SK-N-SH (cell line): ENCODE measurements around the gene PRB2. TPM values are rescaled to one million over a fixed set of nuclear protein-coding genes. Genes with fewer than 3 reads are reported as not detected.
"Not testable (repeated sequence)": the region's sequence is repeated elsewhere in the genome, so short reads cannot be mapped to it uniquely, and the experiment has no call there.

Source experiments
- CTCF ChIA-PET: fragments of 300-600, 350-600 bp; formaldehyde crosslinking; extraction: SDS; loops from one replicate; lab custom pipeline; 2021; lab: Yijun Ruan, JAX
- POLR2A ChIA-PET: fragments of 350-600 bp; sonication (Branson Sonifier 250); formaldehyde crosslinking; extraction: SDS; loops from one replicate; lab custom pipeline; 2020; ENCODE audit warnings: antibody characterized with exemption, inconsistent platforms; lab: Yijun Ruan, JAX
- DNase-seq: peaks from one replicate; pipeline ENCODE4 v3.0.0; 2012
- H2AFZ ChIP-seq: fragments of 200-600 bp; sonication (generic); 2 replicates; pipeline ENCODE4 v1.8.1; 2016; ENCODE audit warnings: antibody characterized with exemption, mild to moderate bottlenecking, low read depth
- H3F3A ChIP-seq: fragments of 200-600 bp; sonication (generic); replicated peaks from 2 replicates; pipeline ENCODE3; 2016; ENCODE audit warnings: antibody characterized with exemption, mild to moderate bottlenecking; ENCODE audit not compliant: insufficient read depth
- H3K27ac ChIP-seq, 2 experiments: fragments of 200-500 bp in 1 of 2; fragments of 200-600 bp in 1 of 2; sonication (Bioruptor generic) in 1 of 2; sonication (generic), shearing (Covaris generic) in 1 of 2; 2 replicates each; pipeline versions ENCODE4 v1.5.1 to v1.6.1; 2014 to 2016; ENCODE audit warnings: low read depth in 2 of 2, inconsistent platforms in 1 of 2, low read length in 1 of 2, mild to moderate bottlenecking in 1 of 2, mixed read lengths in 1 of 2
- H3K27me3 ChIP-seq: fragments of 200-600 bp; sonication (generic), shearing (Covaris generic); 2 replicates; pipeline ENCODE4 v1.6.1; 2016; ENCODE audit warnings: mixed run types; ENCODE audit not compliant: insufficient read depth
- H3K36me3 ChIP-seq, 2 experiments: fragments of 200-500 bp in 1 of 2; fragments of 200-600 bp in 1 of 2; sonication (Bioruptor generic) in 1 of 2; sonication (generic) in 1 of 2; replicated peaks in 1 of 2; 2 replicates each; pipeline versions ENCODE3 to v1.5.1; 2014 to 2016; ENCODE audit warnings: low read length in 1 of 2, mild to moderate bottlenecking in 1 of 2; ENCODE audit not compliant: insufficient read depth in 2 of 2, control insufficient read depth in 1 of 2
- H3K4me1 ChIP-seq, 2 experiments: fragments of 200-500 bp in 1 of 2; fragments of 200-600 bp in 1 of 2; sonication (Bioruptor generic) in 1 of 2; sonication (generic), shearing (Covaris generic) in 1 of 2; 2 replicates each; pipeline versions ENCODE4 v1.5.1 to v1.6.1; 2014 to 2016; ENCODE audit warnings: low read depth in 1 of 2, low read length in 1 of 2, mixed run types in 1 of 2; ENCODE audit not compliant: insufficient read depth in 2 of 2, control insufficient read depth in 1 of 2
- H3K4me2 ChIP-seq: fragments of 200-600 bp; sonication (generic), shearing (Covaris generic); 2 replicates; pipeline ENCODE4 v1.6.1; 2017; ENCODE audit warnings: mixed run types
- H3K4me3 ChIP-seq, 2 experiments: fragments of 200-500 bp in 1 of 2; fragments of 200-600 bp in 1 of 2; sonication (Bioruptor generic) in 1 of 2; sonication (generic), shearing (Covaris generic) in 1 of 2; 2 replicates each; pipeline versions ENCODE4 v1.5.1 to v1.8.1; 2014 to 2016; ENCODE audit warnings: low read depth in 2 of 2, inconsistent platforms in 1 of 2, low read length in 1 of 2, mild to moderate bottlenecking in 1 of 2, mixed read lengths in 1 of 2, moderate library complexity in 1 of 2
- H3K79me2 ChIP-seq: fragments of 200-600 bp; sonication (generic); 2 replicates; pipeline ENCODE4 v1.8.1; 2017; ENCODE audit warnings: mild to moderate bottlenecking; ENCODE audit not compliant: insufficient read depth
- H3K9ac ChIP-seq: fragments of 200-600 bp; sonication (generic); 2 replicates; pipeline ENCODE4 v1.6.1; 2017; ENCODE audit warnings: mixed run types
- H3K9me2 ChIP-seq: fragments of 200-600 bp; sonication (generic); 2 replicates; pipeline ENCODE4 v1.6.1; 2017; ENCODE audit warnings: mixed run types
- H3K9me3 ChIP-seq: fragments of 200-600 bp; sonication (generic); 2 replicates; pipeline ENCODE4 v1.6.1; 2017; ENCODE audit warnings: mixed run types, mild to moderate bottlenecking, moderate library complexity
- H4K20me1 ChIP-seq: fragments of 200-600 bp; sonication (generic); 2 replicates; pipeline ENCODE4 v1.6.1; 2017; ENCODE audit warnings: mild to moderate bottlenecking, mixed run types; ENCODE audit not compliant: insufficient read depth
- CHD2 ChIP-seq: fragments of 150-350 bp; IDR thresholded peaks from 2 replicates; pipeline ENCODE4 v1.6.1; 2018; ENCODE audit warnings: low read length; ENCODE audit not compliant: partially characterized antibody
- ELF1 ChIP-seq: IDR thresholded peaks from 2 replicates; pipeline ENCODE4 v1.4.0; 2012
- EP300 ChIP-seq, 2 experiments: IDR thresholded peaks; 2 replicates each; pipeline versions ENCODE4 v1.4.0 to v1.6.1; 2012; ENCODE audit warnings: borderline replicate concordance in 1 of 2, low read depth in 1 of 2, low read length in 1 of 2
- EZH2phosphoT487 ChIP-seq: fragments of 200-600 bp; sonication (generic); IDR thresholded peaks from 2 replicates; pipeline ENCODE4 v1.6.1; 2017; ENCODE audit warnings: low read depth, mixed run types, mild to moderate bottlenecking, antibody characterized with exemption, moderate library complexity, borderline replicate concordance
- FOSL2 ChIP-seq: IDR thresholded peaks from 2 replicates; pipeline ENCODE4 v1.4.0; 2012; ENCODE audit warnings: low read depth, mild to moderate bottlenecking, moderate library complexity, borderline replicate concordance
- IRF3 ChIP-seq: fragments of 150-350 bp; IDR thresholded peaks from 2 replicates; pipeline ENCODE4 v1.6.1; 2016; ENCODE audit warnings: mild to moderate bottlenecking, low read depth, low read length
- MAX ChIP-seq: IDR thresholded peaks from 2 replicates; pipeline ENCODE4 v1.4.0; 2012; ENCODE audit warnings: low read depth
- MXI1 ChIP-seq: IDR thresholded peaks from 2 replicates; pipeline ENCODE4 v1.6.1; 2012; ENCODE audit warnings: mild to moderate bottlenecking, low read depth, low read length, improper control_type of control experiment
- NRF1 ChIP-seq: IDR thresholded peaks from 2 replicates; pipeline ENCODE4 v1.6.1; 2012; ENCODE audit warnings: low read depth, mild to moderate bottlenecking, low read length
- PBX3 ChIP-seq: IDR thresholded peaks from 2 replicates; pipeline ENCODE4; 2012
- RAD21 ChIP-seq: IDR thresholded peaks from 2 replicates; pipeline ENCODE4 v1.6.1; 2012; ENCODE audit warnings: mild to moderate bottlenecking, low read length
- RCOR1 ChIP-seq: fragments of 150-350 bp; IDR thresholded peaks from 2 replicates; pipeline ENCODE4 v1.6.1; 2017; ENCODE audit warnings: antibody characterized with exemption, low read length
- REST ChIP-seq: IDR thresholded peaks from 2 replicates; pipeline ENCODE4 v1.6.1; 2012; ENCODE audit warnings: mild to moderate bottlenecking, low read depth, low read length, moderate library complexity
- RFX5 ChIP-seq: IDR thresholded peaks from 2 replicates; pipeline ENCODE4 v1.6.1; 2012; ENCODE audit warnings: mild to moderate bottlenecking, improper control_type of control experiment, low read length
- SIN3A ChIP-seq: IDR thresholded peaks from 2 replicates; pipeline ENCODE4 v1.6.1; 2012; ENCODE audit warnings: low read depth, mild to moderate bottlenecking, low read length, moderate library complexity, borderline replicate concordance
- TEAD4 ChIP-seq: IDR thresholded peaks from 2 replicates; pipeline ENCODE4 v1.4.0; 2012; ENCODE audit warnings: mild to moderate bottlenecking, borderline replicate concordance; ENCODE audit not compliant: insufficient read depth
- USF2 ChIP-seq: fragments of 150-350 bp; IDR thresholded peaks from 2 replicates; pipeline ENCODE4 v1.6.1; 2017; ENCODE audit warnings: antibody characterized with exemption, low read length, low read depth, borderline replicate concordance
- YY1 ChIP-seq: IDR thresholded peaks from 2 replicates; pipeline ENCODE4 v1.4.0; 2012; ENCODE audit warnings: low read depth, mild to moderate bottlenecking
- ZBTB33 ChIP-seq: IDR thresholded peaks from 2 replicates; pipeline ENCODE4 v1.4.0; 2012; ENCODE audit warnings: low read depth, borderline replicate concordance
- WGBS: methylation state at CpG from one replicate; pipeline ENCODE4 v1.1.6; 2017; ENCODE audit warnings: low lambda C conversion rate; 5-methylcytosine and 5-hydroxymethylcytosine counted together
- polyA plus RNA-seq, 3 experiments: library from polyadenylated mRNA; depleted of rRNA; stranded (reverse); fragments of >200 nt; gene quantifications; 2 replicates each; pipeline ENCODE4 v1.2.3, GENCODE V29; 2012

Gene PRB2
- not detected in 2 replicates for polyA plus RNA-seq (2012; rRNA removed)
- polyA plus RNA-seq (2012; cell fraction: cytosol; rRNA removed): not detected in 2 replicates
- polyA plus RNA-seq (2012; cell fraction: nucleus; rRNA removed): not detected in 2 replicates

GRCh38 chr12:11395467-11395866 lies at the start of gene PRB2:
TSS of gene PRB2 (minus strand) at chr12:11395567. CDS start at chr12:11395529, 38 bp downstream.
- H2AFZ ChIP-seq, H3F3A ChIP-seq, H3K9me2 ChIP-seq, DNase-seq, H3K9ac ChIP-seq, H3K4me1 ChIP-seq, H3K4me3 ChIP-seq, H4K20me1 ChIP-seq, H3K27ac ChIP-seq, H3K4me2 ChIP-seq, H3K79me2 ChIP-seq, H3K27me3 ChIP-seq, H3K9me3 ChIP-seq, H3K36me3 ChIP-seq, POLR2A ChIA-PET, CTCF ChIA-PET: not testable (repeated sequence)
- 0% methylated on average over 1 of the region's 1 CpG for WGBS

- Histone ChIP-seq H3K4me2 (no peak overlapping the region), H3K36me3 (no peaks in the 10 kb centered on the region), H2AFZ (no peak overlapping the region), H3K4me3 (no peak overlapping the region), H3F3A (no peaks in the 10 kb centered on the region), H3K27ac (no peak overlapping the region), H4K20me1 (no peaks in the 10 kb centered on the region), H3K27me3 (no peaks in the 10 kb centered on the region), H3K79me2 (no peaks in the 10 kb centered on the region), H3K9me3 (no peaks in the 10 kb centered on the region), H3K9me2 (no peaks in the 10 kb centered on the region), H3K4me1 (no peaks in the 10 kb centered on the region), H3K9ac (no peak overlapping the region)
- ChIA-PET POLR2A (no interaction called here), CTCF (no interaction called here)
- no peak for DNase-seq
- WGBS: 0% methylated on average over 2 of the region's 2 CpGs
- TF ChIP-seq PBX3 (no peak), CHD2 (no peak), RCOR1 (no peak), FOSL2 (no peak), MAX (no peak), RAD21 (no peak), USF2 (no peak), YY1 (no peak), EP300 (IDR thresholded peaks at IDR 0.05; ENCODE audit: borderline replicate concordance in 1 of 2, low read depth in 1 of 2, low read length in 1 of 2) (no peak), REST (no peak), TEAD4 (no peak), ELF1 (no peak), SIN3A (no peak), EZH2phosphoT487 (no peak), IRF3 (no peak), ZBTB33 (no peak), MXI1 (no peak), NRF1 (no peak), RFX5 (no peak)
Observed at GRCh38 chr12:11437966-11438365, 42.6 kb upstream of the PRB2 start.
